PFSK-1 (cell line): ENCODE measurements around the gene CHRNE.

ENCODE experiments used
- FOXP2 ChIP-seq: optimal IDR thresholded peaks from 2 replicates; pipeline ENCODE3; 2011; ENCODE audit warnings: borderline replicate concordance, control low read depth, inconsistent platforms; ENCODE audit not compliant: insufficient read depth; ENCODE audit errors: extremely low read length, extremely low read depth
- POLR2AphosphoS5 ChIP-seq: IDR thresholded peaks from 2 replicates; pipeline ENCODE4 v1.6.1; 2012; ENCODE audit warnings: low read depth, mild to moderate bottlenecking, control low read depth, low read length, moderate library complexity
- SIN3A ChIP-seq: IDR thresholded peaks from 2 replicates; pipeline ENCODE4 v1.6.1; 2012; ENCODE audit warnings: mild to moderate bottlenecking, low read length, moderate library complexity, borderline replicate concordance; ENCODE audit not compliant: insufficient read depth
- TAF1 ChIP-seq: IDR thresholded peaks from 2 replicates; pipeline ENCODE4 v1.6.1; 2012; ENCODE audit warnings: low read length, control low read depth, borderline replicate concordance; ENCODE audit not compliant: insufficient read depth
- TF ChIP-seq, protein P1 (sequence below), 2 experiments: IDR thresholded peaks; 2 replicates each; pipeline versions ENCODE4 v1.6.1 to v1.8.0; 2011 to 2012; ENCODE audit warnings: low read depth in 2 of 2, low read length in 2 of 2, control low read depth in 1 of 2, inconsistent platforms in 1 of 2, mild to moderate bottlenecking in 1 of 2, moderate library complexity in 1 of 2; ENCODE audit not compliant: insufficient read depth in 1 of 2

CHRNE gene

DNA sequence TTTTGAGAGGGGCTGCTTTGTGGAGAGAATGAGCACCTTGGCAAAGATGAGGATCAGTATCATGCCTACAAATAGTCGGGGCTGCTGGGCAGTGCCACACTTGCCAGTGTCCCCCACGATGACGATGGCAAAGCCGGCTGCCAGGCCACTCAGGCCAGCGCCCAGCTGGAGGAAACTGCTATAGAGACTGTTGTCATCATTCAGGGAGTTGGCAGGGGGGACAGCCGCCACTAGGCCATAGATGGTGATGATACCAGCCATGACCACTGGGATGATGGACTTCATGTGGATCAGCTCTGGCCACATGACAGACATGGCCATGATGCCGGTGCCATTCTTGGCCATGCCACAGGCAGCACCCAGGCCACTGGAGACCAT is 46.0 kb downstream of the CHRNE start:
- TF ChIP-seq POLR2AphosphoS5 (no peak), SIN3A (no peak), TAF1 (no peak), FOXP2 (no peak)
- TF ChIP-seq, protein P1, sequence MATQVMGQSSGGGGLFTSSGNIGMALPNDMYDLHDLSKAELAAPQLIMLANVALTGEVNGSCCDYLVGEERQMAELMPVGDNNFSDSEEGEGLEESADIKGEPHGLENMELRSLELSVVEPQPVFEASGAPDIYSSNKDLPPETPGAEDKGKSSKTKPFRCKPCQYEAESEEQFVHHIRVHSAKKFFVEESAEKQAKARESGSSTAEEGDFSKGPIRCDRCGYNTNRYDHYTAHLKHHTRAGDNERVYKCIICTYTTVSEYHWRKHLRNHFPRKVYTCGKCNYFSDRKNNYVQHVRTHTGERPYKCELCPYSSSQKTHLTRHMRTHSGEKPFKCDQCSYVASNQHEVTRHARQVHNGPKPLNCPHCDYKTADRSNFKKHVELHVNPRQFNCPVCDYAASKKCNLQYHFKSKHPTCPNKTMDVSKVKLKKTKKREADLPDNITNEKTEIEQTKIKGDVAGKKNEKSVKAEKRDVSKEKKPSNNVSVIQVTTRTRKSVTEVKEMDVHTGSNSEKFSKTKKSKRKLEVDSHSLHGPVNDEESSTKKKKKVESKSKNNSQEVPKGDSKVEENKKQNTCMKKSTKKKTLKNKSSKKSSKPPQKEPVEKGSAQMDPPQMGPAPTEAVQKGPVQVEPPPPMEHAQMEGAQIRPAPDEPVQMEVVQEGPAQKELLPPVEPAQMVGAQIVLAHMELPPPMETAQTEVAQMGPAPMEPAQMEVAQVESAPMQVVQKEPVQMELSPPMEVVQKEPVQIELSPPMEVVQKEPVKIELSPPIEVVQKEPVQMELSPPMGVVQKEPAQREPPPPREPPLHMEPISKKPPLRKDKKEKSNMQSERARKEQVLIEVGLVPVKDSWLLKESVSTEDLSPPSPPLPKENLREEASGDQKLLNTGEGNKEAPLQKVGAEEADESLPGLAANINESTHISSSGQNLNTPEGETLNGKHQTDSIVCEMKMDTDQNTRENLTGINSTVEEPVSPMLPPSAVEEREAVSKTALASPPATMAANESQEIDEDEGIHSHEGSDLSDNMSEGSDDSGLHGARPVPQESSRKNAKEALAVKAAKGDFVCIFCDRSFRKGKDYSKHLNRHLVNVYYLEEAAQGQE (IDR thresholded peaks at IDR 0.05; ENCODE audit: insufficient read depth in 1 of 2, low read depth in 2 of 2, low read length in 2 of 2): no peak

DNA sequence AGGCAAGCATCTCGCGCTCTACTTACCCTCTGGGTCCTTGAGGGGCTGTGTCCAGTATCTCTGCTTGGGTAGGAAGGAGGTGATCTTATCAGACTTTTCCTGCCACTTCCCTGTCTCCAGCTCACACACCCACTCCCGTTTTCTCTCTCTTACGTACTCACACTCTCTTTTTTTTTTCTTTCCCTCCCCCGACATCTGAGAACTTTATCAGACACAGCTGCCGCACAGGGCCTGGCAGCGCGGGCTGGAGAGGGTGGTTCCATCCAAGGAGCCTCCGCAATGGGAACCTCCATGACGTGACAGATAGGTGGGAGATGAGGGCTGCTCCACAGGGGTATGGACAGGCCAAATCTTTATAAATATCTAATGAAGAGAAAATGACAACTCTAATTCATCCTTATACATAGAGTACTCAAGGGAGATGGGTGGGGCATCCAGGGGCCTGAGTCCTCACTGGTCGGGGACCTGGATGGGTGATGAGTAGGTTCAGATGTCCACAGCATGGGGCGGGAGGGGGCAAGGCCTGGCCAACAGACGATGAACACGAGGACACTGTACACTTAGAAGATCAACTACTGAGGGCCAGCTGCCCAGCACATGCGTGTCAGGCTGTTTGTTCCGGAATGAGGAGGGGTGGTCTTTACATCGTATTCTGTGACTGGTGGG is 46.5 kb downstream of the CHRNE start:
- TF ChIP-seq TAF1 (no peak), POLR2AphosphoS5 (no peak), SIN3A (no peak), FOXP2 (no peak)
- TF ChIP-seq, protein P1 (IDR thresholded peaks at IDR 0.05; ENCODE audit: insufficient read depth in 1 of 2, low read depth in 2 of 2, low read length in 2 of 2): no peak

DNA sequence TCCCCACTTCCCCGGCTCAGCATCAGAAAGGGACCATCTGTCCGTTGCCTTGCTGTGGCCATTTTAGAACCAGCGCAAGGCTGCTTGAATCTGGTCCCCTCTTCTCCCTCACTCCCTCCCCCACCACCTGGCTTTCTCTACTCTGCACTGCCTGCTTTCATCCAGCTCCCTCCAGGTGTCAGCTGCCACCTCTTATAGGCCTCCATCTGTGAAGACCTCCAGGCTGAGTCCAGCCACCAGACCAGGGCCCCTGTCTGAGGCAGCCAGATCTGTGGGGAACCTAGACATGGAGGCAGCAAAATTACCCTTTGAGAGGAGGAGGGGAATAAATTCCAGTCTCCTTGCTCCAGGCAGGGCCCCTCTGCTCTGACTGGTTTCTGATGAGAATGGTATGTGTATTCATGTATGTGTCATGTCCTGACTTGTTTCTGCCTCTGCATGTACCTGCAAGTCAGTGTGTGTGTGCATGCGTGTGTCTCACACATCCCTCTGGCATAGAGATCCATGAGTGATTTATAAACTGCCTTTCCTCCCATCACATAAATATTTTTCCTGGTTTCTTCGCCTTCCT is 48.7 kb downstream of the CHRNE start:
- TF ChIP-seq, protein P1 (IDR thresholded peaks at IDR 0.05; ENCODE audit: insufficient read depth in 1 of 2, low read depth in 2 of 2, low read length in 2 of 2): no peak
- no peak for TF ChIP-seq FOXP2
- TF ChIP-seq POLR2AphosphoS5: no peak
- no peak for TF ChIP-seq SIN3A
- TF ChIP-seq TAF1: no peak

DNA sequence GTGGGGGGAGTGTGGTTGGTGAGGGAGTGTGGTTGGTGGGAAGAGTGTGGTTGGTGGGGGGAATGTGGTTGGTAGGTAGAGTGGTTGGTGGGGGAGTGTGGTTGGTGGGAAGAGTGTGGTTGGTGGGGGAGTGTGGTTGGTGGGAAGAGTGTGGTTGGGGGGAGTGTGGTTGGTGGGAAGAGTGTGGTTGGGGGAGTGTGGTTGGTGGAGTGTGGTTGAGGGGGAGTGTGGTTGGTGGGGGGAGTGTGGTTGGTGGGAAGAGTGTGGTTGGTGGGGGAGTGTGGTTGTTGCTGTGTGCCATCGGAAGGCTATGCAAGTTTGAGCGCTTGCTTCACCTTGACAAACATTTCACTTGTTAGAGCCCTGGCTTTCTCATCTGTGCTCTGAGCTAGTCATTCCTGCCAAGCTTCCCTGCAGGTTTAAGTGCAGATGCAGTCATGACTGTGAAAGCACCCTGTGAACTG is 49.7 kb downstream of the CHRNE start:
- no peak for TF ChIP-seq SIN3A
- TF ChIP-seq FOXP2: no peak
- TF ChIP-seq, protein P1 (IDR thresholded peaks at IDR 0.05; ENCODE audit: insufficient read depth in 1 of 2, low read depth in 2 of 2, low read length in 2 of 2): no peak
- no peak for TF ChIP-seq POLR2AphosphoS5
- no peak for TF ChIP-seq TAF1
